Nephron progenitor cell (in vitro differentiated cells): ENCODE measurements around the gene CGNL1.

Experiments
- DNase-seq: peaks from one replicate; pipeline ENCODE4 v3.0.0; 2021
- H3K27ac Mint-ChIP-seq: 2 replicates; pipeline ENCODE4 v1.8.0; 2021; ENCODE audit warnings: mild to moderate bottlenecking, moderate library complexity, mixed read lengths
- H3K27me3 Mint-ChIP-seq: 2 replicates; pipeline ENCODE4 v1.8.0; 2021; ENCODE audit warnings: mild to moderate bottlenecking, low read depth, mixed read lengths; ENCODE audit not compliant: poor library complexity
- H3K36me3 Mint-ChIP-seq: 2 replicates; pipeline ENCODE4 v1.8.0; 2021; ENCODE audit warnings: low read depth, mixed read lengths
- H3K4me1 Mint-ChIP-seq: 2 replicates; pipeline ENCODE4 v1.8.0; 2021; ENCODE audit warnings: mixed read lengths
- H3K4me3 Mint-ChIP-seq: 2 replicates; pipeline ENCODE4 v1.8.0; 2021; ENCODE audit warnings: mild to moderate bottlenecking, moderate library complexity, mixed read lengths
- H3K9me3 Mint-ChIP-seq: 2 replicates; pipeline ENCODE4 v1.8.0; 2021; ENCODE audit warnings: mild to moderate bottlenecking, moderate library complexity, mixed read lengths
- TF ChIP-seq, protein P1 (sequence below): fragments of 200-600 bp; sonication (generic); IDR thresholded peaks from 2 replicates; pipeline ENCODE4 v1.5.0; 2021; ENCODE audit warnings: antibody characterized with exemption

Gene CGNL1

DNA sequence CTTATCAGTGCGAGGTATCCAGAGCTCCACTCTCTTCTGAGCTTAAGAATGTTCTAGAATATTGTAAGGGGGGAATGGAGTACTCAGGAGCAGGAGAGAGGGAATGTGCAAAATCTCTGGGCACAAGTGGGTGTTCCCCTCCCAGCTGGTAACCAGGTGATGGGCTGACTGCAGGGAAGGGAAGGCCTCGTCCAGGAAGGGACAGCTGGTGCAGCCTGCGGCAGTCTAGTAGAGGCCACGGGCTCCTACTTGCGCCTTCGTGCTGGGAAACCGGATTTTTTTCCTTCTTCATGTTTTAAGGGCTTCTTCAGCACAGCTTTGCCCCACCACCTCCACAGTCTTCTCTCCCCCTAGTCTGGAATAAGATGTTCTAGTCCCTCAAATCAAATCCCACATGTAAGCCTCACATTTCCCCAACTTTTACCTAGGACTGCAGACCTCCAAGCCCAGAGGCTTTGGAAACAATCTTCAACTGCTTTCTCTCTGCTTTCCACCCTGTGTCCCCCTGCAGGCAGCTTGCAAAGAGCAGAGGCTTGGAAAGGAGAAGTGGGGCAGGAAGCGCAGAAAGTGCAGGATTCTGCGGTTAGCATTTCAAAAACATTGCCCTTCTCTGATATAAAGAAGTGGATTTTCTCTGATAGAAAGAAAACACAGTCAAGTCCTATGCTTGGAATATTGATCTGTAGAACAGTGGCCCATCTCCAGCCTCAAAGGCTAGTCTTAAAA, 11.9 kb upstream of the CGNL1 start:
- no peak for DNase-seq
- H3K4me3 Mint-ChIP-seq = no peak overlapping the region
- no peaks in the 10 kb centered on the region for H3K36me3 Mint-ChIP-seq
- H3K9me3 Mint-ChIP-seq = peaks cover 5% of the 10 kb centered on the region
- H3K27me3 Mint-ChIP-seq = peaks cover 5% of the 10 kb centered on the region
- peaks cover 29% of the 10 kb centered on the region for H3K4me1 Mint-ChIP-seq
- TF ChIP-seq, protein P1, sequence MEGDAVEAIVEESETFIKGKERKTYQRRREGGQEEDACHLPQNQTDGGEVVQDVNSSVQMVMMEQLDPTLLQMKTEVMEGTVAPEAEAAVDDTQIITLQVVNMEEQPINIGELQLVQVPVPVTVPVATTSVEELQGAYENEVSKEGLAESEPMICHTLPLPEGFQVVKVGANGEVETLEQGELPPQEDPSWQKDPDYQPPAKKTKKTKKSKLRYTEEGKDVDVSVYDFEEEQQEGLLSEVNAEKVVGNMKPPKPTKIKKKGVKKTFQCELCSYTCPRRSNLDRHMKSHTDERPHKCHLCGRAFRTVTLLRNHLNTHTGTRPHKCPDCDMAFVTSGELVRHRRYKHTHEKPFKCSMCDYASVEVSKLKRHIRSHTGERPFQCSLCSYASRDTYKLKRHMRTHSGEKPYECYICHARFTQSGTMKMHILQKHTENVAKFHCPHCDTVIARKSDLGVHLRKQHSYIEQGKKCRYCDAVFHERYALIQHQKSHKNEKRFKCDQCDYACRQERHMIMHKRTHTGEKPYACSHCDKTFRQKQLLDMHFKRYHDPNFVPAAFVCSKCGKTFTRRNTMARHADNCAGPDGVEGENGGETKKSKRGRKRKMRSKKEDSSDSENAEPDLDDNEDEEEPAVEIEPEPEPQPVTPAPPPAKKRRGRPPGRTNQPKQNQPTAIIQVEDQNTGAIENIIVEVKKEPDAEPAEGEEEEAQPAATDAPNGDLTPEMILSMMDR = no peak
- H3K27ac Mint-ChIP-seq = no peak overlapping the region

DNA sequence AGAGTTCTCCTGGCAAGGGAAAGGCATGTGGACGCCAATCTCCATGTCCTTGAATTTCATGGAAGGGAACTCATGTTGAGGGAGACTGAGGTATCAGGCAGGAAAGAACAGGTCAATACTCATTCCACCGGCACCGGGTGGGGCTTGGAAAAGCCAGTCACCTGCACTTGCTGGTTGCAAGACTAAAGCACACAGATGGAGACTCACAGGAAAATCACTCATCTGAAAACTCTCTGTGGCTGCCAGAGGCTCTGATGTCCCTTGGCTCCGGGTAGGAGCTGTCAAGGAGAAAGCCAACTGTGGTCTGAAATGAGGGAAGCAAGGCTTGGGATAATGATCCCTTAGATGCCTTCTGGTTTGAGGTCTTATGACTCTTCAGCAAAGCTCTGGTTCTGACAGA, 8.7 kb upstream of the CGNL1 start:
- Mint-ChIP-seq H3K36me3 (no peaks in the 10 kb centered on the region), H3K9me3 (no peaks in the 10 kb centered on the region), H3K4me1 (peaks cover 32% of the 10 kb centered on the region)

DNA sequence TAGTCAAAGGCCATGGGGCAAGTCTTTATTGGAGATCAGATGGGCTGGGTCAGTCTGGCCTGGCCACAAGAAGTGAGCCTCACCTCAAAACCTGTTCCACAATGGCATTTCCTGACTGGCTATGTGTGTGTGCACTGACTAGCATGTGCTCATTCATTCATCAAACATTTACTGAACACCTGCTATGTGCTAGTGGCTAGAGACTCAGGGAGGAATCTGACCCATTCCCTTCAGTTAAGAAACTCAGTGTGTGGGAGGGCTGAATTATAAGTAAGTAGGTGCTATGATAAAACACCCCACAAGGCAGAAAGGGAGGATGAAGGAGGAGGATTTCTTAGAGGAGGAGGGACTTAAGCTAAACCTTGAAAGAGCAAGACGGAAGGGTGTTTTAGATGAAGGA, 5.4 kb upstream of the CGNL1 start:
- H3K4me1 Mint-ChIP-seq = peaks cover 14% of the 10 kb centered on the region
- no peak overlapping the region for H3K27ac Mint-ChIP-seq
- no peaks in the 10 kb centered on the region for H3K36me3 Mint-ChIP-seq
- TF ChIP-seq, protein P1 = no peak
- no peak overlapping the region for H3K4me3 Mint-ChIP-seq
- DNase-seq = no peak
- H3K27me3 Mint-ChIP-seq = peaks cover 36% of the 10 kb centered on the region
- no peaks in the 10 kb centered on the region for H3K9me3 Mint-ChIP-seq

More for the DNA sequence above, 8.7 kb upstream of the CGNL1 start:
- DNase-seq = no peak
- Mint-ChIP-seq H3K27me3 (peaks cover 5% of the 10 kb centered on the region), H3K4me3 (no peak overlapping the region), H3K27ac (no peak overlapping the region)
- TF ChIP-seq, protein P1 = no peak

DNA sequence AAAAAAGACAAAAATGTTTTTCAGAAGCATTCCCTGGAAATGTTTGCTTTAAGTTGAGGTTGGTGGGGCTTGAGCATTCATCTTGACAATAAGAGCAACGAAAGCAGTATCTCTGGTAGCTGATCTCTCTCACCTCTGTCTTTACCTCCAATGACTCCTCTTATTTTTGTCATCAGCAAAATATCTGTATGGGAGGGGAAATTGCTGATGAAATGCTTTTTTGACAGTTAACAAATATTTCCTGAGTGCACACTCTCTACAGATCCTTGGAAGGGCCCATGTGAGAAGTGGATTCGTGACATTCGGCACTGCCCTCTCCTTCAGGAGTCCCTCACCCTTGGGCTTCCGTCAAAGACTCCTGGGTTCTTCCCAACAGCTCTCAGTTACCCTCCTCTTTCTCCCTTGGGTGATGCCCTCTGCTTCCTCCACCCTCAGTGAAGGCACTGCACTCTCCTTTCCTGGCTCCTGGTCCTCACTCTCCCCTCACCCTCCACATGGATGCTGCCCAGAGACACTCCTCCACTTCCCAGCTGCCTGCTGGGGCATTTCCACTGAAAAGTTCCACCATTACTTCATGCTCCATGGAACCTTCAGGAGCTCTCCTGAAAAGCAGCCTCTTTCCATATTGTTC, 2.9 kb upstream of the CGNL1 start:
- H3K27ac Mint-ChIP-seq = no peak overlapping the region
- no peaks in the 10 kb centered on the region for H3K9me3 Mint-ChIP-seq
- H3K4me1 Mint-ChIP-seq = peaks cover 22% of the 10 kb centered on the region
- DNase-seq = no peak
- peaks cover 52% of the 10 kb centered on the region for H3K27me3 Mint-ChIP-seq
- no peak overlapping the region for H3K4me3 Mint-ChIP-seq
- TF ChIP-seq, protein P1 = no peak
- H3K36me3 Mint-ChIP-seq = no peaks in the 10 kb centered on the region

DNA sequence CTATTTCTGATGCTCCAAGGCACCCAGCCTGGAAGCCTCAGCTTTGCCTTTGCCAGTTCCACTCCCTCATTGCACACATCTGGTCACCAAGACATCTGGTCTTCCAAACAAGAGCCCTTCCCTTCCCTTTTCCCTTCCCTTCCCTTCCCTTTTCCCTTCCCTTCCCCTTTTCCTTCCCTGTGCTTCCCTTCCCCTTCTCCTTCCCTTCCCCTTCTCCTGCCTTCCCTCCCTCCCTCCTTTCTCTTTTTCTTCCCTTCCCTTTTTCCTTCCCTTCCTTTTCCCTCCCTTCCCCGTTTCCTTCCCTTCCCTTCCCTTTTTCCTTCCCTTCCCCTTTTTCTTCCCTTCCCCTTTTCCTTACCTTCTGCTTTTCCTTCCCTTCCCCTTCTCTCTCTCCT, 2.4 kb upstream of the CGNL1 start:
- Mint-ChIP-seq H3K9me3 (no peaks in the 10 kb centered on the region), H3K4me1 (peaks cover 26% of the 10 kb centered on the region), H3K4me3 (no peak overlapping the region), H3K27ac (no peak overlapping the region), H3K36me3 (no peaks in the 10 kb centered on the region), H3K27me3 (peaks cover 52% of the 10 kb centered on the region)
- TF ChIP-seq, protein P1 = no peak
- DNase-seq = no peak
